Measurements from ENCODE around the gene SCFD2.

Gene SCFD2

DNA sequence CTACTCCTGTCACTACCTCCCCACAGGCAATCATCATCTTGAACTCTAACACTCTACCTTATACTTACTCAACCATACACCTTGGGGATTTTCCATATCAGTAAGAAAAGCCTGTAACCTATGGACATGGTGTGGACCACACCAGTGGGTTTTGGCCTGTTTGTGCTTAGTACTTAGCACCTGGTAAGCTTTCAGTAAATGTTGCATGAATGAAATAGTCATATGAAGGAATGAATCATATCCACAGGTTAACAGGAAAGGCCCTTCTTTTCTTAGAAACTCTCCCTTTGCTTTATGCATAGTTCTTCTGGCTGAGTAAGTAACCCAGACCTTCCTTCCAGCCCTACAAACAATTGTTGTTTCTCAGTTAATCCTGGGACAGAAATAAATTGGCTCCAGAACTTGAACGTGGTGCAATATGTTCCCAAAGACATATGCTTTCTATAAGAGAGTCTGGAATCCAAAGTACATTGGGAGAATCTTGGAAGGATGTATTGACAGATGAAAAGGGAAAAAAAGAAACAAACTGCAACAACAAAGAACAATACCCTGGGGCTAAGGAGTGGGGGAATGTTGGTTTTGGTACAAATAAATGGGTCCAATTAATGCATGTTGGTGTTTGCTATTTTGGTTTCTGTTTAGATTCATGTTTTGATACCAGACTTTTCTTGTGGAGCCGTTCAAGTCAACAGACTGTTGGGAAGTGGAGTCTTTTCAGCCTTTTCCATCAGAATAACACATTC is 475.9 kb downstream of the SCFD2 start:
- H3K4me3 ChIP-seq (ENCODE audit: low read depth, low read length), result no peak overlapping the region
- DNase-seq (ENCODE audit: low read depth), result no peak

DNA sequence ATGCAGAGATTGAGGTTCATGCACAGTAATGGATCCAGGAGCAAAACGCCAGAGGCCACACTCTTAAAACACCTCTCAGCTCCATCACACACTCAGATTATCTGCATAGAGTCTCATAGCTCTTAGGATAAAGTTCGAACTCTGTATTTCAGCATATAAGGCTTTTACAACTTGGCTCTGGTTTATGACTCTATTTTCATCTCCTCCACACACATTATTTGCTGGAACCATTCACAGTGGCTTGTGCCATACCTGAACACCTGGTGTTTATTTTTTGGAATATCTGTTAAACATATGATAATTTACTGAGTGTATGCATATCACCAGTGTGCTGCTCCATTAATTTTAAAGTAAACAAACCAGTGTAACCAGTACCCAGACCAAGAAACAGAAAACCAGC is 476.5 kb downstream of the SCFD2 start:
- no peak for DNase-seq (ENCODE audit: low read depth)
- H3K4me3 ChIP-seq (ENCODE audit: low read depth, low read length), result no peak overlapping the region

DNA sequence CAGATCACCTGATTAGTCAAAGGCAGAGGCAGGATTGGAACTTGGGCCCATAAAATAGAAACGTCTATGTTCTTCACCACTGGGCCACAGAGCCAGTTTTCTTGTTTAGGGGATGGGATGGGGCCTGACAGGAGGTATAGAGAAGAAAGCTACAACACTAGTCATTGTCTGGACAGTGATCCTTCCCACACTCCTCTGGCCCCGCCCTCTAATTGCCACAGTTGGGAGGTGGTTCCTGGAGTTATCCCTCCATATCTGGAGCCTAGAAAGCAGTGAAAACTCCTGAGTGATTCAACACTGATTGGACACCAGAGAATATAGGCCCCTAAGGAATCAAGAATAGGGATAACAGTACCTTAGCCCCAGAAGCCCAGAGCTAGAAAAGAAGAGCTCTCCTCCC is 480.9 kb downstream of the SCFD2 start:
- no peak for DNase-seq (ENCODE audit: low read depth)
- H3K4me3 ChIP-seq (ENCODE audit: low read depth, low read length), result no peak overlapping the region

DNA sequence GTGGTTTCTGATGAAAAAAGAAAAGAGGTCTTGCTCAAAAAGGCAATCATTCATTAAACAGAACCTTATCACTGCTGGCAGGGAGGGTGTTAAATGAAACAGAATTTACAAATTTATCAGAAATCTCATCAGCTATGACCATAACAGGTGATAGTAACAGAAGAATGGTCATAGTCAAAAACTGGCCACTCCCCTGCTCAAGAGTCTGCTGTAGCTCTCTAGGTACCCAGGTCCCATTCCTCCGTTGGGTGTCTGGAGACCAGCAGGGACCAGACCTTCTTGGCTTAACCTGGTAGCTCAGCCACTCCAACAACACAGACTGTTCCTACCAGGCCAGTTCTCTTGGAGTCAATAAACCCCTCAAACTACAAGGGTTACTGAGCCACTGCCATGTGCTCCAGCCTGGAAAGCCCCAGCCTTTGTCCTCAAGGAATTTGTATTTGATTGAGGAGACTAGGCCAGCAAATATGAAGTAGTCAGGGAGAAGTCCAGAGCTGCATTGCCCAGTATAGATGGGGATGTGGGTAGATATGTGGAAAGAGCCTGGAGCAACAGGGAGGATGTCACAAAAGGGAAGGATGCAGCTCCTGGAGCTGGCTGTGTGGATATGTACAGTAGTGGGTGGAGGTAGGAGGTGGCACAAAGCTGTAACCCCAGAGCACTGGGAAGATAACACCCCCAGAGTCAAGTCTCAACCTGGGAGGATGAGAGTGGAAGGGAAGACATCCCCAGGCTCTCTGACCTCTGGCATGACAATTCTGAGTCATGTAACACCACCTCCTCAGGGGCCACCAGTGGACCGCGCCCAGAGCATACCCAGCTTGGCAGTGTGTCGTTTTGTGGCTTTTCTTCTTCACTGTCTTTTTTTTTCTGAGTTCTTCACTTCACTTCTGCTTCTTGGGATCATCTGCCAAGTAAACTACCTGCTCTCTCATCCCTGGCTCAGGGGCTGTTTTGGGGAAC is 481.9 kb downstream of the SCFD2 start:
- H3K4me3 ChIP-seq (ENCODE audit: low read depth, low read length), result no peak overlapping the region
- no peak for DNase-seq (ENCODE audit: low read depth)

DNA sequence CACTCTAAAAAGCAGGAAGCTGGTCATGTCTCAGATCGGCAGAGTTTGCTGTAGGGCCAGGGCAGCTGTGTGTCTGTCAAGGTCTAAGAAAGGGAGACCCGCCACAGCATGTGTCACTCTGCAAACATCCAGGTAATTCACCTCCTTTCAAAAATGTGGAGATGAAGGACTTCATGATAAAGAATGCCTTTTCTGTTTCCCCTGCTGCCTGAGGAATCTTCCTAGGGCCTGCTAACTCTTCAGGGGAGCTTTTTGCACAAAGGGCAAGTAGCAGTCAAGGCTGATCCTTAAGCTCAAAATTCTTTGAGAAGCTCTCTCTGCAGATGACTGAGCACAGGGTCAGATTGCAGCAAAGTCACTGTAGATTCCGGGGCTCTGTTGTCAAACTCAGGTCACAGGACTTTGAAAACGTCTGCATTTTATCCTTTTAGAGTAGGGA is 482.7 kb downstream of the SCFD2 start:
- DNase-seq (ENCODE audit: low read depth), result no peak

DNA sequence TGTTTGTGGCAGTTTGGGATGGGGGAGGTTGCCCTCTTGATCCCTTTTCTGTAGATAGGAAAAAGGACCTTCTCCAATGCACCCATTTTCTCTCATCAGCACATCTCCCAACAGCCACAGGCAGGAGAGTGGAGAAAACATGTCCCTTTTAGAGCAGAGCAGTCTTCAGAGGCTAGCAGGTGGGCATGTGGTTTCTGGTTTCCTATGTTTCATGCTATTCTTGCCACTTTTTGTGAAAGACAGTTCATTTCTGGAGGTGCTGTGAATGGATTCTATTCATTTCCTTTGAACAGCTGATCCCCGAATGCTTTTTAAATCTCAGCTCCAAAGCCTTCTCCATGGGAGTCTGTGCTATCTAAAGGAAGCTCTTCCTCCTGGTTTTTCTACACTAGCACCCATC is 484.9 kb downstream of the SCFD2 start:
- H3K4me3 ChIP-seq (ENCODE audit: low read depth, low read length), result no peak overlapping the region

More for the DNA sequence above, 482.7 kb downstream of the SCFD2 start:
- no peak overlapping the region for H3K4me3 ChIP-seq (ENCODE audit: low read depth, low read length)

DNA sequence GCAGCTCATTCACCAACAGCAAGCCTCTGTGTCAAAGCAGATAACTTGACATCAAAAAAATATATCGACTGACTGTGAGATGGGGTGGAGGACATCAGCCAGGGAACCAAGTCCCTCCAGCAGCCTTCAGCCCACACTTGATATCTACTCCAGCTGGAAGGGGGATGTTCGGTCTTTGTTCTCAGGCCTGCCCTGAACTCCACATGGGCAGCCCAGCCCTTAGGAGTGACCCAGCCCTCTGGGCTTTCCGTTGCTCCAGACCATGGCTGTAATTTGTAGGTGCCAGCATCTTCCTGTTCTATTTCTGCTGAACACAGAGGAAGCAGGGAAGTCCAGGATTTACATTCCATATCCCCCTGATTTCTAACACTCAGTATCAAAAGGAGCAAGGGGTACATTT is 486.4 kb downstream of the SCFD2 start:
- H3K4me3 ChIP-seq (ENCODE audit: low read depth, low read length), result no peak overlapping the region
- DNase-seq (ENCODE audit: low read depth), result no peak

More for the DNA sequence above, 484.9 kb downstream of the SCFD2 start:
- no peak for DNase-seq (ENCODE audit: low read depth)

DNA sequence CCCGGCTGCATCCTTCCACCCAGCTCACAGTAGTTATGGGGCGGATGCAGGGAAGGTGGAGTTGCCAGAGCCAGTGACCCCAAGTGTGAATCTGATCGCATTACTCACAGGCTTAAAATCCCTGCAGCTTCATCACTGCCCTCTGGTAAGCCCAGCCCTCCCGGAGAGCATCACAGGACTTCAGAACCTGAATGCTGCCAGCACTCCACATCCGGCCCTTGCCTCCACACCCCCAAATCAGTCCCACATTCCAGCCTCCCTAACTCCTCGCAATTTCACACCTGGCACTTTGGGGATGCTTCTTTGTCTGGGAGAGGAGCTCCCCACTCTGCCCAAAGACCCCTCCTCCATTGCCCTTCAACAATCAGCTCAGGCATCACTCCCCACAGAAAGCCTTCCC is 488.2 kb downstream of the SCFD2 start:
- no peak for DNase-seq (ENCODE audit: low read depth)
- H3K4me3 ChIP-seq (ENCODE audit: low read depth, low read length), result no peak overlapping the region

DNA sequence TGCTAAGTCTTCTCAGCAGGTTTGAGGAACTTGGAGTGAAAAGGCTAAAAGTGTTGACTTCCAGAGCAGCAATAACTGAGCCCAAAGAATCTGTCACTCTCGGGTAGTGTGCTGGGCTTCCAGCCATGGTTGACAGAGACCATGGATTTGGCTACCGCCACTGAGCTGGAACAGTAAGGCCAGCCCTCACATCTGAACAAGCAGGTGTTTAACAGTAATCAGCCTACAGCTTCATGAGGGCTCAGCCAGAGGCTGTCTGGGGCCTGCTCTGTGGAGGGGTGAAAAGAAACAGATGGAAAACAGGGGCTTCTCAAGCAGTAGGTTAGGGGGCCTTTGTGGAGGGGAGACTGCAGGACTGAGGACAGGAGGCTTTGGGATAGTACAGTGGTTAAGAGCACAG is 488.8 kb downstream of the SCFD2 start:
- DNase-seq (ENCODE audit: low read depth), result no peak
- no peak overlapping the region for H3K4me3 ChIP-seq (ENCODE audit: low read depth, low read length)

DNA sequence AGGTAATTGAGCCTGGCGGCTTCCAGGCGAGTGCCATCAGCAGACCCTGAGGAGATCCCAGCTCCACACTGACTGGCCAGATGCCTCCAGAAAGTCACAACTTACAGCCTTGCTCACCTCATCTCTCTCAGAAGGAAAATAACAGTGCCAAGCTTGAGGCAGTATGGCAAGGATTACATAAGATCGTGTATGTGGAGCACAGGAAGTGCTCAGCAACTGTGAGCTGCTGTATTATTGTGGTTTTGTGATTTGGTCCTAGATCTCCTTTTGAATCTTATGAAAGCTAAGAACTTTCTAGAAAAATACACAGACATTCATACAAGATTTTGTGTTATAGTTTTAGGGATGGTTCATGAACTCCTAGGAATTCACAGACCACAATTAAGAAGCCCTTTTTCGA is 489.8 kb downstream of the SCFD2 start:
- DNase-seq (ENCODE audit: low read depth), result no peak
- no peak overlapping the region for H3K4me3 ChIP-seq (ENCODE audit: low read depth, low read length)

DNA sequence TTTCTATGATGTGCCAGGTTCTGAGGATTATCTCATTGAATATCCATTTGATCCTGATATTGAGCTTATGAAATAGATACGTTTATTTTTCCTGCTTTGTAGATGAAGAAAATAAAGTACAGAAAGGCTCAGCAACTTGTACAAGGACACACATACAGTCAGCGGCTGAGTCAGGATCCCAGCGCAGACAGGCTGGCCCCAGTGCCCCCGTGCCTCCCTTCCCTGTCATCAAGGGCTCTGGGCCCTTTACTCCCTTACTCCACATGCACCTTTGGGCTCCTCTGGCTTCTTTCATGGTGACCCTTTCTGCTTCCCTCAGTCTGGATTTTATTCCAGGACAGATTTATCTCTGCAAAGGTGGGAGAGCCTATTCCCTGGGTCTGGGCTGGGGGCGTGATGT is 490.9 kb downstream of the SCFD2 start:
- no peak for DNase-seq (ENCODE audit: low read depth)
- no peak overlapping the region for H3K4me3 ChIP-seq (ENCODE audit: low read depth, low read length)

DNA sequence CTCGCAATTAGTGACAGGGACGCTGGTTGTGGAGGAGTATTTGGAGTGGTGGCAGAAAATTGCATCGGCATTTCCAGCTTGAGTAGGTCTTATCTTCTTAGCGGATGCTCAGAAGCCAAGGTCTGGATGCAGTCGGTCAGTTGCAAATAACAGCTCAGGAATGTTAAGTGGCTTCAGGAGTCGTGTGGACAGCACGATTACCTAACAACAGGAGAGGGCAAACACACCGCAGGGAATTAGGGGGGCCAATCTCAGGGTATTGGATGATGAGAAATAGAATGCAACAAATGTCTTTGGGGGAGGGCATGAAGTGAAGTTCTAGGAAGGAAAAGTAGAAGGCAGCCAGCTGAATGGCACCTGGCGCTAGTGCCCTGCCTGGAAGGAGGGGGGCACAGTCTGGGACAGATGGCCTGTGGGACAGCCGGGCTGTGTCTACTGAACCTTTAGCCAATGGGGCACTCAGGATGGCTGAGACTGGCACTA is 492.0 kb downstream of the SCFD2 start:
- DNase-seq (ENCODE audit: low read depth), result no peak

DNA sequence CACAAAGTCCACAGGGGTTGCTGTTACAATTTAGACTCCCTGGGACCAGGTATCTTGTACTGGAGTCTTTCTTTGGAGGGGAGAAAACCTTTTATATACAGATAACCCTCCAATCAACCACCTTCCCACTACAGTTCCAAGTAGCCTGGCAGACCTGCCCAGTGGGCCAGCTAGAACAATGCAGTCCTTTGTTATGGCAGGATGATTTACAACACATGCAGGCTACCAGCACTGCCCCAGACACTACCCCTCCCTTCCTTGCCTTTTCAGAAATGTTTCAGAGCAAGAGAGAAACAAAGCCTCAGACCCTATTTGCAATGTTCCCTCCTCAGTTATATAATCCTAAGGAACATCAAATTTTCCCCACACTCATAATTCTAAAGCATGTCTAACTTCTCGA is 492.7 kb downstream of the SCFD2 start:
- H3K4me3 ChIP-seq (ENCODE audit: low read depth, low read length), result no peak overlapping the region
- no peak for DNase-seq (ENCODE audit: low read depth)

More for the DNA sequence above, 492.0 kb downstream of the SCFD2 start:
- H3K4me3 ChIP-seq (ENCODE audit: low read depth, low read length), result no peak overlapping the region

DNA sequence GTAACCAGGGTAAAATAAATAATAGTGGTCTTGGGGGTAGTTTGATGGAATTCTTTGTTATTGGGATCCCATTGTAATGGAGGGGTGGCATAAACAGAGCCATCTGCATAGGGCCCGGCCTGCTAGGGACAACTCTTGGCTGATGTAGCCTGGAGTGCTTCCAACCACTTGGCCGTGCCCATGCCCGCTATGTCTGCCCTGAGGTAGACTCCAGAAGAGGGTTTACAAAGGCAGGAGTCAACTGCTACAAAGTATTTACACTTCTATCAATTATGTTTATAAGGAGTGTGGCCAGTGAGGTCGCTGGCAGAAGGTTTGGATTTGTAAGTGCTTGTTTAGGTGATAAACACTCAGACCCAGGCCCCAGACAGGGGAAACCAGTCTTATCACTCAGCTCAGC is 495.6 kb downstream of the SCFD2 start:
- no peak overlapping the region for H3K4me3 ChIP-seq (ENCODE audit: low read depth, low read length)
- no peak for DNase-seq (ENCODE audit: low read depth)

DNA sequence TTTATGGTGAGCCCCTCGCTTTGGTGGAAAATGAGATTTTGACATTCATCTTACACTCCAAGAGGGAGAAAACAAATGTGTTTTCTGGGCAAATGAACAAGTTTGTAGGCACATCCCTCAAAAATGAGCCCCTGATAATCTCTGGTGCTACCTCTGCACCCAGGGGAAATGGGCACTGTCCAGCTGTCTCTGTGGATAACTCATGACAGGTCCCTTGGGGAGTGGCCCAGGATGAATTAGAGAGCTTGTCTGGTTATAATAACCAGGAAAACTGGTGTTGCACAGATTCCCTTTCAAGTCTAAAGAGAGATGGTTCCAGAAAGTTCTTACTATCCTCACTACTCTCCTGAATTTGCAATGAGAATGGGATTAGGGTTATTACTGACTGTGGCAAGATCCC is 496.2 kb downstream of the SCFD2 start:
- no peak overlapping the region for H3K4me3 ChIP-seq (ENCODE audit: low read depth, low read length)

DNA sequence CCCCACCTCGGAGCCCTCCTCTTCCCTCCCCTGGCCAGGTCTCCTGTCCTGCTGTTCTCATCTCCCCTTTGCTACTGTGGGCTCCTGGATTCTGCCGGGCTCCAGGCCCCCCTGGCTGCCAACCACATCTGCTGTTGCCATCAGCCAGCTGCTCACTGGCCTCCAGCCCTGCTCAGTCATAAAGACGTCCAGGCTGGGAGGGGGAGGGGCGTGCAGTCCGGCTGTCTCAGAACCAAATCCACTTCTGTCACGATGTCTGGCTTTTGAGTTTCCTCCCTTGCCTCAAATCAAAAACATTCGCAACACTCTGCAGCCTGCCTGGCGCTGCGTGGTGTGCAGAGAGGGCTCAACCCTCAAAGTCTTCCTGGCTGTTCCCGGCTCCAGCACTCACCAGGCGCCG is 496.7 kb downstream of the SCFD2 start:
- peak; percentile 41 for DNase-seq (ENCODE audit: low read depth)
- H3K4me3 ChIP-seq (ENCODE audit: low read depth, low read length), result no peak overlapping the region

More for the DNA sequence above, 496.2 kb downstream of the SCFD2 start:
- no peak for DNase-seq (ENCODE audit: low read depth)

DNA sequence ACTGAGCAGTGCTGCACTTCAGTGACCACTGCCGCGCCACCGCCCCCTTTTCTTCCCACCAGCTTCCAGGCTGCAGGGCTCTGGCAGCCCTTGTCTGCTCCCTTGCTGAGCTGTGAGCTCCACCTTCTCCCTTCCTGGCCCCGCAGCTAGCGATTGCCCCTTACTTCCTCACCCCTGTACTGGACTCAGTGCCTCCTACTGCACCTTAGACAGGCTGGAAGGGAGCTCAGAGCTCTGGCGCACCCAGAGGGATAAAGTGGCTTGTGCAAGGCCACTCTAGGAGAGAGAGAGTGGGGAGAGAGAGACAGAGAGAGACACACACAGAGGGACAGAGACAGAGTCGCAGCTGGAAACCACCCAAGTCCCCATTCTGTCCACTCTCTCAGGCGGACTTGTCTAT is 497.7 kb downstream of the SCFD2 start:
- H3K4me3 ChIP-seq (ENCODE audit: low read depth, low read length), result no peak overlapping the region
- DNase-seq (ENCODE audit: low read depth), result no peak

DNA sequence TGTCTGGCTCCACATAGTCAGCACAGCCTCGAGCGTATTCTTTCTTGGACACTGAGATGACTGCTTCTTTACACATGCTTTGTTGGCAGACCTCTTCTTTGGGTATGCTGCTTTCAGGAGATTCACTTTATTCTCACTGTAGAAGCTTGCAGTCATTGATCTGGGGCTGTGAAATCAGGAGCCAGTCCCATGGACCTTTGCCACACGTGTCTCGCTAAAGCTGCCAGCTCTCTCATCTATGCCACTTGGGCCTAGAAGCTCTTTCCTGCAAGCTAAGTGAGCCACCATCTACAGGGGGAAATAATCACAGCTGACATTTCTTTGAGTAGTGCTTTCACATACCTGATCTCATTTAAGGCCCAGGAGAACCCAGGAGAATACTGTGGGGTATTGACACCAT is 498.7 kb downstream of the SCFD2 start:
- DNase-seq (ENCODE audit: low read depth), result no peak
- no peak overlapping the region for H3K4me3 ChIP-seq (ENCODE audit: low read depth, low read length)

DNA sequence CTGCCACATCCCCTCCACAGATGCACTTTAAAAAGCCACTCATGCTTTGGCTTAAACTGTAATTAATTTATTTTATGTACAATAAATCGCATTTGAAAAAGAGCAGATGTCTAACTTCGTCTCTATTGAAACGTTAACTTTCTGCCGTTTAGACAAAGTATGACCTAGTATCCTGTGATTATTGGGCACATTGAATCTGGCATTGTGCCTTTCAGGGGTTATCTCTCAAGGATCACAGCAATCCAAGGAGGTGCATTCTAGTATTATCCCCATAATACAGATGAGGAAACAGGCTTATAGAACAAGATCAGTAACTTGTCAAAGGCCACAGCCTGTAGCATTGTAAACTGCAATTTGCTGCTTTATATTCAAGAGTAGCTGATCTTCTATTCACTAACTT is 499.1 kb downstream of the SCFD2 start:
- DNase-seq (ENCODE audit: low read depth), result no peak
- no peak overlapping the region for H3K4me3 ChIP-seq (ENCODE audit: low read depth, low read length)

DNA sequence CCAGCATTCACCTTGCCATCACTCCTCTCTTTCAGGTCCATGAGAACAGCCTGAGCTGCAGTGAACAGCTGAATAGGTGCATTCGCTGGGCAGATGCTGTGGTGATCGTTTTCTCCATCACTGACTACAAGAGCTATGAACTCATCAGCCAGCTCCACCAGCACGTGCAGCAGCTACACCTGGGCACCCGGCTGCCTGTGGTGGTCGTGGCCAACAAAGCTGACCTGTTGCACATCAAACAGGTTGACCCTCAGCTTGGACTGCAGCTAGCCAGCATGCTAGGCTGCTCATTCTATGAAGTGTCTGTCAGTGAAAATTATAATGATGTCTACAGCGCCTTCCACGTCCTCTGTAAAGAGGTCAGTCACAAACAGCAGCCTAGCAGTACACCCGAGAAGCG is 500.6 kb downstream of the SCFD2 start:
- H3K4me3 ChIP-seq (ENCODE audit: low read depth, low read length), result no peak overlapping the region
- no peak for DNase-seq (ENCODE audit: low read depth)
